Raji (cell line): ENCODE data around the gene CDKL5.

Experiments
- POLR2A ChIP-seq: IDR thresholded peaks from 2 replicates; pipeline ENCODE4 v1.6.1; 2011; ENCODE audit warnings: low read depth, low read length, control low read depth; ENCODE audit not compliant: insufficient read depth

Gene CDKL5

DNA sequence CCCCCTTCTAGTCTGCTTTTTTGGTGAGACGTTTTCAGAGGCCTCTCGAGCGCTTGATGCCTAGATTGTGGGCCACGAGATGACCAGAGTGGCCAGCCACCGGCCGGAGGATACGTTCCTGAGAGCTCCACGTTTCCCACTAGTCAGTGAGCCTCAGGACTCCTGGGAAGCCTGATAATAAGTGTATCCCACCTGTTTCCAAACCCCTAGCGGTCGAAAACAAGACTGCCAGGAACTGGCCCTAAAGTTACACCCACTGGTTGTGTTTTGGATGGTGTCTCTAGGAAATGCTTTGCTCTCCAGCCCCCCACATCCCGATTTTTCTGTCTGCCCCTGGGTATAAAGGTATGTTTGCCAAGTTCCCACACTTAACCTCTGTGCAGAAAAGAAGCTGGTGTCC is 251.1 kb downstream of the CDKL5 start:
- TF ChIP-seq POLR2A, result no peak

DNA sequence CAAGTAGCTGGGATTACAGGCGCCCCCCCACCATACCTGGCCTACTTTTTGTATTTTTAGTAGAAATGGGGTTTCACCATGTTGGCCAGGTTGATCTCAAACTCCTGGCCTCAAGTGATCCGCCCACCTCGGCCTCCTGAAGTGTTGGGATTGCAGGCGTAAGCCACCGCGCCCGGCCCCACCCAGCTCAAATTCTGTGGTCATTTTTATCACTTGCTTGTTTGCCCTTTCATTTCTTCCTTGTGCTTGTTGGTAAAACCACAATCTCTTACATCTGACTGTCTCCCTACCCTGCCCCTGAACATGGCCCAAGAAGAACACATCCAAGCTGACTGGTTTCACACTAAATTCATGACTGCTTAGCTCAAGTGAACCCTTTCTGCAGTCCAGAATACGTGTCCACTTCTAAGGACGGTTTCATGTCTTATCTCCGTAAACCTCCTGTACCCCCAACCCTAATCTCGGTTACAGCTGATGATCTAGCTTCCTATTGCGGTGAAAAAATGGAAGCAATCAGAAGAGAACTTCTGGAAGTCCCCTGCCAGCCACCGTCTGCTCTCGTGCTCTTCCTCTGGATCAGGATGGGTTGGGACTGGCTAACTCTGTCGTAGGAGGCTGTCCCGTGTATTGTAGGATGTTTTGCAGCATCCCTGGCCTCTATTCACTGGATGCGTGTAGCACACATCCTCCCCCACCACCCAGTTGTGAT is 251.9 kb downstream of the CDKL5 start:
- no peak for TF ChIP-seq POLR2A

DNA sequence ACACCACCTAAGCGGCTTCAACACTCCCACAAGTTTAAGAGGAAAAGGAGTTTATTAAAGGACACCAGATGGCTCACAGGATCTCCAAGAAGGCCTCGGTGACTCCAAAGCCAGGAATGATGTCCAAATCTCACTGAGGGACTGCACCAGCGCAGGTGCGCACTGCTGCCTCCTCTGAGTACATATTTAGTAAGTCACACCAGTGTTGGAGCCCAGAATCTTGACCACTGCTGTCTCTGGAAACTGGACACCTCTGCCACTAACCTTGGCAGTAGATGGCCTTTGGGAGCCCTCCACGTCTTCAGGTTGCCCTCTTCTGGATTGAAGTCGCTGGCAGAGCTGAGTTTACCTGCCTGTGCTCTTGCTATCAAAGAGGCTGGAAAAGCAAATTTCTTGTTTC is 256.6 kb downstream of the CDKL5 start:
- TF ChIP-seq POLR2A, result no peak

DNA sequence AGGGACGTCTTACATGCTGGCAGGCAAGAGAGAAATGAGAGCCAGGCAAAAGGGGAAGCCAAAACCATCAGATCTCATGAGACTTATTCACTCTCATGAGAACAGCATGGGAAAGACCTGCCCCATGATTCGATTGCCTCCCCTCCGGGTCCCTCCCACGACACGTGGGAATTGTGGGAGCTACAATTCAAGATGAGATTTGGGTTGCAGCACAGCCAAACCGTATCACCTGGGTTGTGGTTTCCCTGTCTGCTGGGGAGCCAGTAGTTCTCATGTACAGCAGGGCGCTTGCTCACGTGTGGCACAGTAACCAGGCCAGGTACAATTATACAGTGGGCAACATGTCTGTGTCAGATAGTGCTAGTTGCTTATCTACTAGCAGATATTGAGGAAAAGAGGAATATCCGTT is 257.6 kb downstream of the CDKL5 start:
- TF ChIP-seq POLR2A, result no peak

DNA sequence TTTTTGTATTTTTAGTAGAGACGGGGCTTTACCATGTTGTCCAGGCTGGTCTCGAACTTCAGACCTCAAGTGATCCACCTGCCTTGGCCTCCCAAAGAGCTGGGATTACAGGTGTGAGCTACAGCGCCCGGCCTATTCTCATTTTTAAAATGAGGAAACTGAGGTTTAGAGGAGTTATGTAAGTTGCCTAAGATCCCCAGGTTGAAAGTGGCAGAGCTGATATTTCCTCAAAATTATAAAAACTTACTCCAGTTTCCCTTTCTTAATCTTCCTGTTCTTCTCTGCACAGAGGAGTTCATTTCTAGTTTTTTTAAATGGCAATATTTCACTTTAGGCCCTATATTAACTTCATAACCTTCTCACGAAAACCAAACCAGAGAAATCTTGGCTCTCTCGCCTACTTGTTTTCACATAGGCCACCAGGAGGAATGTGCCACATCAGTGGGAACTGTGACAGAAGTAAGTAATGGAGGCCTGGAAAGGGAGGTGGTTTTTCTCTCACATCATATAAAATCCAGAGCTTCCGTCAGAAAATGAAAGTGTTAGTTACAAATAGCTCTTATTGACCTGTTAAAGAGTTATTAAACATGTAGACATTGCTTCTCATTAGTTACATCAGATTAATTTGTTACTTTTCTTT is 262.6 kb downstream of the CDKL5 start:
- no peak for TF ChIP-seq POLR2A

DNA sequence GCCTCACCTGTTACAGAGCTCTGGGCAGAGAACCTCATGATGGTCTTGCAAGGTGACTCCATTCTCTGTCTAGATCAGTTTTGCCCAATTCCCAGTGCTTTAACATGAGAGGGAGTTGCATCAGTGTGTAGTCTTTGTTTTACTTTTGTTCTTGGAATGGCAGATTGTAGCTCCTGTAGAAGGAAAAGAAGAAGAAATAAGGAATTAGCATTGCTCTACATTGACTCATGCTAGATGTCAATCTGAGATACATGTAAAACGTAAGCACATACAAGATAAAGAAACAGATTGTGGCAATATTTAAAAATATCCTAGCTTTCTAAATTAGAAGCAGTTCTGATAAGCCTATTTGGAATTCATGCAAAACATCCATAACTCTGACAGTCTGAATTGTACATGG is 266.0 kb downstream of the CDKL5 start:
- TF ChIP-seq POLR2A, result no peak

DNA sequence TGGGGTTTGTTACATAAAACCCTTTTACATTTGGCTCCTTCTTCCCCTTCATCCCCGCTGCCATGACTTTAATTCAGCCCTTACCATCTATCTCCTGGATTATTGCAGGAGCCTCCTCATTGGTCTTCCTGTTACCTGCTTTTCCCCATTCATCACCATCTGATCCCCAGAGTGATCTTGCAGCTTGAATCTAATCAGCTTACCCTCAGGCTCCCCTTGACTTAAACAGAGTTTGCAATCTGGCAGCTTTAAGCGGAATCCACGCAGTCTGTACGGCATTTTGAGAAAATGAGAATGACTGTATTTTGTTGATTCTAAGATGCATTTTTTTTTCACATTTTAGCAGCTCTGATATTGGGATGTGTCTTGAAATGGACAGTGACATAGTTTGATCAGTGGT is 267.1 kb downstream of the CDKL5 start:
- TF ChIP-seq POLR2A, result no peak

DNA sequence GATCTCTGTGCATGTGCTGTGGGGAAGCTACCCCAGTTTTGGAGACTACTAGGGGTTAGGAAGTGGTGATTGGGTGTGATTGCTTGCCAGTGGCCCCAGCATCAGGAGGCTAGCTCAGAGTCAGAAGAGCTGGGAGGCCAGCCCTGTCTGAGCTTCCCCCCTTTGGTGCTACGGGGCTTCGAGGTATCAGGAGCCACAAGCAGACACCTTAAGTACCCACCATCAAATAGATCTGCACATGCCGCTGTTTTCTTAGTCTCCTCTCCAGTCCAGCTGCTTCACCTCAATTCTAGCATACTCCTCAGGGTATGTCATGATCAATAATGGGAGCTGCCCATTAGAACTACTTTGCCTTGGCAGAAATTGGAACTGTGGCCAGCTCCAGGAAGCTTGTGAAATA is 271.2 kb downstream of the CDKL5 start:
- no peak for TF ChIP-seq POLR2A

DNA sequence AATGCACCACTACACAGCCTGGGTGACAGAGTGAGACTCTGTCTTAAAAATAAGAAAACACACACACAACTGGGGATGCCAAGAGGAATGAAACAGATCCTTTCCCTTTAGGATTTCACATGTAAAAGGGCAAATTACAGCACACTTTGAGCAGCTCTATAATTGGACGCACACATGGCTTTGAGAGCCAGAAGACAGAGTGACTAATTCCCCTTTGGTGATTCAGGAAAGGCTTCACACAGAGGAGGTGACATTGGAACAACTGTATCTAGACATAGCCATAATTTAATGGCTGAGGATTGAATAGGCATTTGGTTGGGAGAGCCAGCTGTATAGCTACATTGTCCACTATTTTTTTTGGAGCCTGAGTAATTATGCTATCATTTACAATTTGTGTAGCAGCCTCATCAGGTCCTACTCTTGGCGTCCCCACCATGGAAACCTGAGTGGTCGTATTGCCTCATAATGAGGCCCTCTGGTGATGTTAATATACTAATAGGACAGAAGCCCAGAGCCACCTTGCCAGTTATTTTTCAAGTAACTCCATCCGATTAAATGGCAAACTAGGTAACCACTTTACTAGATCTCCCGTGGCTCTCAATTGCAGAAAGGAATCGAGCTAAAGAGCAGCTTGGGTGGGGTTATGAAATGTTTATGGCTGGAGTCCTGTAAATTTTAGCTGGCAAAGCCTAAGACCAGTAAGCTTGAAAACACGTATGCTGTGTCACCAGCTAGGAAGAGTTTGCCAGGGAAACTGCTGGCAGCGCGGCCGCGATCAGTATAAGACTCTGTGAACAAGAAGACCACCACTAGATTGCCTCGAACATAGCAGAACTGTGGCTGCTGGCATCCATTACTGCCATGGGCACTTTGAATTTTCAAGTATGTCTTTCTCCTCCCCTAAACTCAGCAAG is 273.6 kb downstream of the CDKL5 start:
- TF ChIP-seq POLR2A, result no peak

DNA sequence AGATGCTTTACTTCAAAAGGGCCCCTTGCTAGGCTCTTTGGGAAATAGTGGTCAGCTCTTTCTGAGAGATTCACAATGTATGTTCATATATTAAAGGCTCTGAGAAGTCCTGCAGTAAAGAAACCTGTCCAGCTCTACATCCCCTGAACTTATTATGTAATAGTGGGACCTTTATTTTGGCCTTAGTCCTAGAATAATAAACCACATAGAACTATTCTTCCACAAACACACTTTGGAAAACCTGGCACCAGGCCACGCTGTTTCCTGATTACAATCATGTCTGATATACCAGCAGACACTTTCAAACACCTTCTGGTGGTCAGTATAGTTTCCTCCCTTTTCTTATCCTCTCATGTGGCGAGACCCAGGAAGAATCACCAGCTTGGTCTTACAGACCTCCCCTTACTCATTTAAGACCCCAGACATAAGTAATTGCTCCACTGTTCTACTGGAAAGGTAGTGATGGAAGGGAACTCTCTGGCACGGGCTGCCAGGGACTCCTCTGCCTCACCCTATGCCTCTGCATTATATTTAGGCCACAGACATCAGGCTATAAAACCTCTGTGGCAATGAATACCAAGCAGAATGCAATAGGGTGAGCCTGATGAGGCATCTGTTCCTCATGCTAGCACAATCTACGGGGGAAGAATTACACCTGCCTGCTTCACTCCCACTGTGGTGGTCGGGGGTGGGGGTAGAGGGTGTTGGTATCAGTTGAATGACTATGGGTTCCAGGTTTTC is 276.4 kb downstream of the CDKL5 start:
- no peak for TF ChIP-seq POLR2A

DNA sequence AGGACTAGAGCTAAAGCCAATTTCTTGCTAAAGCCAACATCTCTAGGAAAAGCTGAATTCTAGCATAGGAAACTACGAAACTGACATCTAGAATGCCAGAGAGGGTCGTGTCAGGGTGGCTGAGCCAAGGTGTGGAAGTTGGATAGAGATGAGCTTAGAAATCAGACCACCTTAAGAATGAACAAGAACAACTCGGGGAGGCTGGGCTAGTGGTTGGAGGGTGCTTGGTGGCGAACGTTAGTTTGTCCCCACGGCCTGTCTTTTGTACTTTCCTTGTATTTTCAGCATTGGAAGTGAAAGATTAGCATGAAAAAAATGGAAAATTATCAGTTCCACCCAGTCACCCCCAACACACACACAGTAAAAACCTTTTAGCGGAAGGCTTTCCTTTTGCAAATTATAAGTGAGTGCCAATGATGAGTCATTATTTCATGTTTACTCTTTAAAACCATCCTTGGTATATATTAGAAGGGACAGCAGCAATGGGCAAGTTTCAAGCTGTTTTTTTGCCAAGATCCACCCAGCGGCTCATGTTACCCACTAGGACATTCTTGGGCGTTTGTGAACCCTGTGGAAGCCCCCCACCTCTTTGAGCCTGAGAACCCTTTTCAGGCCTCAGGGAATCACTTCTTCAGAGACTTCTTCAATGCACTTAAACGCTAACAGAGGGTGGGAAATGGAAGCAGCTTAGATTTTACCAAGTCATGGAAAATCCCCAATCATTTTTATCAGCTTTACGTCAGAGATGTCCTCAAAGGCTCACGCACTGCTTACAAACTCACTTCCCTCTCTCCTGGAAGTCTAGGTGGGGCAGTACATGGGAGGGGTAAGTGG is 277.2 kb downstream of the CDKL5 start:
- TF ChIP-seq POLR2A, result no peak
